Stimulated activated CD8-positive, alpha-beta memory T cell treated with anti-CD3 and anti-CD28 coated beads, Interleukin-12 subunit alpha, Interleukin-12 subunit beta, amount 100 ng/mL, for 4 hours (primary cell): ENCODE measurements around the gene HSPA9.

Experiments
- DNase-seq: peaks from one replicate; pipeline ENCODE4 v3.0.0-alpha.2; 2020; ENCODE audit warnings: low read depth

The HSPA9 gene

GRCh38 chr5:138595180-138595795 lies 20.1 kb upstream of the HSPA9 start:
- no peak for DNase-seq

DNA sequence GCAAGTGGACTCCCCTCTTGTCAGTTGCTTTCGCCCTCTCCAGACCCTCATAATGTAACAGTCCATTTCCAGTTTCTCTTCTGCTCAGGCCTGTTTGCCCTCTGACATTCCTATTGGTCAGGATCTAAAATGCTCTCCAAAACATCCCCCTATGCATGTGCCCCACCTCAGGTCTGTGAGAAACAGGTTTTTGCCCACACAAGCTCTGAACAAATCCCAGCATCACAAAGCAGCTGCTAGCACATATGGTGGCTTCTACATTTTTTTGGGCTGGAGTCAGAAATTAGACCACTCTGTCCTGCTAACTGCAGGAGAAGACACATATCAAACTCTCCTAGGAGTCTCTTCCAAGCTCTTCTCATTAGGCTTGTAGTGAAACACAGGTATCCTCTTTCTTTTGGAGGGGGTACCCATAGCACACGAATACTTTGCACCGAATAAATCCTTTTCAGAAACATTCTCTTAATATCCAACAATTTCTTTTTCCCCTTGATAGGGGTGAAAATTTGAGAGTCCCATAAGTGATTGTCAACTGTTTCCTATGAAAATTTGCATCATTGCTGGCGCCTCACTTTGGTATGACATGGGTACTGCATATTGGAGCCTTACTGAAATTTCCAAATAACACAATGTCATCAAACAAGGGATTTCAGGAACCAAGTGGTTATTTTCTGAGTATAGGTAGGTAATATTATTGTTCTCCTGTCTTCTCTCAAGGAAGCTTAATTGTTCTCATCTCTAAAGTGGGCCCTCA lies 19.3 kb upstream of the HSPA9 start:
- no peak for DNase-seq

DNA sequence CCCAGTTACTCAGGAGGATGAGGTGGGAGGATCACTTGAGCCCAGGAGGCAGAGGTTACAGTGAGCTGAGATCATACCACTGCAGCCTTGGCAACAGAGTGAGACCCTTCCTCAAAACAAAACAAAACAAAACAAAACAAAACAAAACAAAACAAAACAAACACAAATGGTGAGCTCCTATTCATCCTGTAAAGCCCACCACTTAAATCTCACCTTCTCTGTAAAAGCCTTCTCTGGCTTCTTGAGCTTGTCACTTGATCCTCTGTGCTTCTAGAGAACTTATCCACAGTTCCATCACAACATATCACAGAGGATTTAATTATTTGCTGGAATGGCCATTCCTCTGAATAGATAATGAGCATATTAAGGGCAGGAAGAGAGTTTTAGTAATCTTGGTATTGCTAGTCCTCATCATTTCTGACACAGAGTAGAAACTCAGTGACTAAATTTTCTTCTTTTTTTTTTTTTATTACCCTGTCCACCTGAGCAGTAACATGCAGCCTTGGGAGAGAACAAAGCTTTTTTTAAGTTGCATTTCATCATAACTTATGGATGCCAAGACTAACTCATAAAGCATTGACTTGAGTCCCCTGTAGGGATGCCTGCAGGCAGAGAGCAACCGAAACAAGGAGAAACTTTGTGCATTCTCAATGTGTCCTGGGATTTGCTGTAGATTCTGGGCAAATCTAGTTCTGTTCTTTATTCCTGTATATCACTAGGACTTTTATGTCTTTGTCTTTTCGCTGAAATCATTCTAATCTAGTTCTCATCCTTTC lies 13.0 kb upstream of the HSPA9 start:
- DNase-seq, result no peak

- DNase-seq, result no peak
Measured at GRCh38 chr5:138585157-138585556, 10.0 kb upstream of the HSPA9 start.

DNA sequence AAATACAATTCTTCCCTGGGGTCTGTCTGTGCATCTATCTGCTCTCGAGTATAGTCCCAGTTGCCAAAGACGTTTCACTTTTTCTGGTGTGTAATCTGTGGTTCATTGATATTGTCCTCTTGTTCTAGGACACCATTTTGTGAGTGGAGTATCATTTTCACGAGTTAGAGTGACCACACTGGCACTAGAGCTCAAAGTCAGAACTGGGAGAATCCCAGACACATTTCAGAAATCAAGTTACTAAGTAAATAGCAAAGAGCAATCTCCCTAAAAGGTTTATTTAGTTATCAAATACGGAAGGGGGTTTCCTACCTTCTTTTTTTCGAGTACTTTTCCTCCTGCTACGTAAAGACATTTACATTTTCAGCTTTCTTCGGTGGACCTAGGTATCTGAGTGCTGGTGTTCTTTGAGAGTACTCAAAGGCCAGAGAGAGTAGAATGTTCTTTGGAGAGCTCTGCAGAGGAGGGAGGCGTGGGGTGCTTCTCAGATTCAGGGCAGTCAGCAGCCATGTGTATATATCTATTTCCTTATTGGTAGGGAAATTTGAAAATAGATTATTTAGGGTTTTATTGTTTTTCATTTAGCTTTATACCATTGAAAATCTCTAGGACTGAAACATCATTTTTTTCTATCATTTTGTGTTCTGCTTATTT lies 8.9 kb upstream of the HSPA9 start:
- no peak for DNase-seq

- no peak for DNase-seq
Measured at GRCh38 chr5:138582959-138583358, 7.8 kb upstream of the HSPA9 start.

DNA sequence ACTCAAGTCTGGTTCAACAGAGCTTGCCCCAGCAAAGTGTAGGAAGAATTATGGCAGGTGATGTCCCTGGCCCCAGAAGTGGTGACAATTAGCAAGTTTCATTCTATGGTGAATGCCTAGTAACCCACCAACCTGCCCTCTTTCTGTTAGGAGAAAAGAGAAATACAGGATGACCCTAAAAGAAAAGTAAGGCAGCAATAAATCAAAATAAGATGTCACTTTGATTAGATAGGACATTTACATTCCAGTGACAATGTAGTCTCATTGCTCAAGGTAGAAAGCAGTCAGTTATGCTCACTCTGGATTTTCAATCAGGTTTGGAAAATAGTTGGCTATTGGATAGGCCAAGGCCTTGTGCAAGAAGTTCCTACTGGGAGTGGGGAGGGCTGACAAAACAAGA lies 5.6 kb upstream of the HSPA9 start:
- DNase-seq, result no peak

- no peak for DNase-seq
Measured at GRCh38 chr5:138580001-138580400, 4.8 kb upstream of the HSPA9 start.

DNA sequence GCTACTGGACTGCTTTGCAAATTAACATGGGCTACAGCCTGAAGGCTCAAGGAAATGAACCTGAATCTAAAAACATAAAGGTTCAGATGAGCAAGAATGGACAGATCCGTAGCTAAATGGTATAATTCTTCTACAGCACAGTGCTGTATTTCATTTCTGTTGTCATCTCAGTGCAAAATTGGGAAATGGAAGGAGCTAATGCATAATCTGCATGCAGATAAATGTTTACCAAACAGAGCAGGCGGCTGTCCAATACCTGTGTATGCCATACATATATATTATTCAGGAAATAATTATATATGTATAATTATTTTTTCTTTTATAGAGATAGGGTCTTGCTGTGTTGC lies 4.3 kb upstream of the HSPA9 start:
- DNase-seq, result no peak

GRCh38 chr5:138577452-138577851 lies 2.3 kb upstream of the HSPA9 start:
- DNase-seq, result no peak

GRCh38 chr5:138574744-138575193 lies 432 bp downstream of the HSPA9 start:
- no peak for DNase-seq

DNA sequence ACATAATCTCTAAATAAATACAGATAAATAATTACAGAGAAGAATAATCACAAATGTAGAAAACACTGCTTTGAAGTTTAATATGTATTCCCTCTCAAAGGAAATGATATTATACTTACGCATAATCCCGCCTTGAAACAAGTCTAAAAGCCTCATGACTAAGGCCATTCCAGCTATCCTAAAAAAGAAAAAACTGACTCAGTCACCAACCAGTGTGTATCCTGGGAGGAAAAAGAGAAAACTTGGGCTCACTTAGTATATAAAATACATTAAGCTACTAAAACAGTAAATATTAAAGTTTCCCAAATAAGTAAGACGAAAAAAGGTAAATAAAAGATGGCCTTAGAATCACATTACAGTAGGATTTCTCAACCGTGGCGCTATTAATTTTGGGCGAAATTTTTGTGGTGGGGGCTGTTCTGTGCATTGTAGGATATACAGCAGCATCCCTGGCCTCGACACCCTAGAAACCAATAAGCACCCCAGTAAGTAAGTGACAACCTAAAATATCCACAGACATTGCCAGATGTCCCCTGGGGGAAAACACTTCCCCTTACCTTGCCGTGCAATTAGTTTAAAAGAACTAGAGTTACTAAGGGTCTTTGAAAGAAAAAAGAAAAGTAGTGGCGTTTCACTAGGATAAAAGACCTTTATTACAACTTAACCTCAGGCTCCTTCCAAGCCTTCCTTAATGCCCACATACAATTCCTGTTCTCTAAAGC lies 1.1 kb downstream of the HSPA9 start:
- no peak for DNase-seq

GRCh38 chr5:138573223-138573622 lies 2.0 kb downstream of the HSPA9 start:
- DNase-seq, result no peak

DNA sequence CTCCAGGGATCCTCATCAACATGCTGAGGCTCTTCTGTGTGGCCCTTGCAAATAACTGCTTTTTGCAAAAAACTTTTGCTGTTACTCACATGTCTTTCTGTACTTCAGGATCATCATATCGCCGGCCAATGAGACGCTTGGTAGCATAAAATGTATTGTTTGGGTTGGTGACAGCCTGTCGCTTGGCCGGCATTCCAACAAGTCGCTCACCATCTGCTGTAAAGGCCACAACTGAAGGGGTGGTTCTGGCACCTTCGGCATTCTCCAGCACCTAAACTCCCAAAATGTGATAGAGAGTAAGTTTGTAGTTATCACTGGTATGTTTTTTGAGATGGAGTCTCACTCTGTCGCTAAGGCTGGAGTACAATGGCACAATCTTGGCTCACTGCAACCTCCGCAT lies 4.3 kb downstream of the HSPA9 start:
- DNase-seq, result no peak

DNA sequence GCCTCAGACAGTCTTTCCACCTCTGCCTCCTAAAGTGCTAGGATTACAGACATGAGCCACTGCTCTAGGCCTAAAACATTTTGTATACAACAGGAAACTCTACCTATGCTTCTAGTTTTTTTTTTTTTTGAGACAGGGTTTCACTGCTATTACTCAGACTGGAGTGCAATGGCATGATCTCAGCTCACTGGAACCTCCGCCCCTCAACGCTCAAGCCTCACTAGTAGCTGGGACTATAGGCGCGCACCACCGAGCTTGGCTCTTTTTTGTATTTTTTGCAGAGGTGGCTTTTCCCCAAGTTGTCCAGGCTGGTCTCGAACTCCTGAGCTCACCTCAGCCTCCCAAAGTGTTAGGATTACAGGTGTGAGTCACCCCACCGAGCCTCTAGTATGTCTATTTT lies 5.4 kb downstream of the HSPA9 start:
- no peak for DNase-seq

- no peak for DNase-seq
Measured at GRCh38 chr5:138568061-138568824, 7.0 kb downstream of the HSPA9 start.

DNA sequence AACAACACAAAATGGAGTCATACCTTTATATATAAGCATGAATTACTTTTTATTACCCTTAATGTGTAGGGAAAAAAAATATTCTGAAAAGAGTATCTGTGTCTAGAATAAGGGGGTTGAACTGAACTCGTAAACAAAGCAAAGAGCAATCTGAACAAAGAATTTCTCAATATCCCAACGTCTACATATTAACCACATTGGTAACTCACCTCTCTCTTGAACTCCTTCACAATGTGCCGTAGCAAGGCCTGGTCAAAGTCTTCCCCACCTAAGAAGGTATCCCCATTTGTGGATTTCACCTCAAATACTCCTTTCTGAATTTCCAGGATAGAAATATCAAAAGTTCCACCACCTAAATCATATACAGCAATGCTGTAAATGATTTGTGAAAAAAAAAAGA lies 8.4 kb downstream of the HSPA9 start:
- no peak for DNase-seq

GRCh38 chr5:138565100-138565821 lies 9.9 kb downstream of the HSPA9 start:
- no peak for DNase-seq

GRCh38 chr5:138564242-138564641 lies 11.0 kb downstream of the HSPA9 start:
- DNase-seq, result no peak

DNA sequence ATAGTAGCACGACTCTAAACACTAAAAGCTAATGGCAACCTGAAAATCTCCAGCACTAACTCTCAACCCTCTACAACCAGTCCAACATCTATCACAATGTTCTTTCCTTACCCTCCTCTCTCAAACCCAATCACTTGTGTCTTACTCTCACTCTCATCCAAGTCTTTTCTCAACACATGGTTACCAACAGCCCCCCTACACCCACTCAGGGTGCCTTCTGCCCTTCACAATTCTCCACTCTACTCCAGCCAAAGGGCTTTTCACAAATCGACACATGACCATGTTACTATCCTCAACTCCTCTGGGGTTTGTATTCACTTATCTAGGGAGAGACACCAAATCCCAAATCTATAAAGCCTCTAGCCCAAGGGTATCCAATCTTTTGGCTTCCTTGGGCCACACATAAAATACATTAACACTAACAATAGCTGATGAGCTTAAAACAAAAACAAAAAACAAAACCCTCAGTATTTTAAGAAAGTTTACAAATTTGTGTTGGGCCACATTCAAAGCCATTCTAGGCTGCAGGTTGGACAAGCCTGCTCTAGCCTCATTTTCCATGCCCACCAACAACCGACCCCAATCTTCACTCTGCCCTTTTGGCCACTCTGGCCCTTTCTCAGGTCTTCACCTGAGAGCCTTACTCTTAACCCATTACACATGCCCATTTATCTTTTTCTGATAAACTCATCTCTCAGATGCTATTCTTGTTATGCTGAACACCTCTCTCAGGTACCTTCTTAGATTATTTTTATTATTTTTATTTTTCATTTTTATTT lies 11.7 kb downstream of the HSPA9 start:
- DNase-seq, result no peak
